HCT116 (cell line): Measurements from ENCODE around the gene HERC3.

Source experiments
- CTCF ChIP-seq, 3 experiments: fragments of 200-600 bp in 1 of 3; sonication (generic) in 1 of 3; IDR thresholded peaks in 2 of 3; conservative IDR thresholded peaks in 1 of 3; 2 replicates each; pipeline ENCODE4 v1.5.1; 2012 to 2017; ENCODE audit warnings: low read depth in 2 of 3, low read length in 2 of 3, antibody characterized with exemption in 1 of 3, borderline replicate concordance in 1 of 3, control low read depth in 1 of 3, mild to moderate bottlenecking in 1 of 3, mixed read lengths in 1 of 3, mixed run types in 1 of 3, moderate library complexity in 1 of 3; ENCODE audit not compliant: insufficient read depth in 1 of 3
- EZH2 ChIP-seq: fragments of 200-600 bp; sonication (generic); IDR thresholded peaks from 2 replicates; pipeline ENCODE4 v1.6.1; 2017; ENCODE audit warnings: antibody characterized with exemption, mixed run types
- FOSL1 ChIP-seq: IDR thresholded peaks from 2 replicates; pipeline ENCODE4 v1.6.1; 2012; ENCODE audit warnings: low read depth
- JUND ChIP-seq: IDR thresholded peaks from 2 replicates; pipeline ENCODE4 v1.6.1; 2012
- TCF7L2 ChIP-seq: IDR thresholded peaks from 2 replicates; pipeline ENCODE4 v1.7.0; 2011; ENCODE audit warnings: borderline replicate concordance, inconsistent platforms; ENCODE audit not compliant: insufficient read depth, insufficient read length; ENCODE audit errors: extremely low read depth
- ZFX ChIP-seq: fragments of 450-650 bp; IDR thresholded peaks from 2 replicates; pipeline ENCODE4 v1.6.1; 2017
- ZNF274 ChIP-seq: fragments of 200-500 bp; sonication (Bioruptor generic); IDR thresholded peaks from 2 replicates; pipeline ENCODE4 v1.6.1; 2014; ENCODE audit warnings: mild to moderate bottlenecking, low read depth, low read length, inconsistent platforms

- TF ChIP-seq CTCF (IDR thresholded peaks at IDR 0.05 in 2 of 3, conservative IDR thresholded peaks at IDR 0.05 in 1 of 3; ENCODE audit: borderline replicate concordance in 1 of 3, insufficient read depth in 1 of 3, low read depth in 2 of 3, low read length in 2 of 3) (no peak), ZFX (no peak), FOSL1 (no peak), ZNF274 (no peak), EZH2 (no peak), JUND (no peak), TCF7L2 (no peak)
Observed at GRCh38 chr4:88646528-88647280, 54.4 kb downstream of the HERC3 start.
